GM23248 (cell line): ENCODE results near the gene OTOGL. TPM values are rescaled to one million over a fixed set of nuclear protein-coding genes. Genes with fewer than 3 reads are reported as not detected.

Experiments
- DNase-seq: peaks from one replicate; pipeline ENCODE4 v3.0.0-alpha.2; 2015
- H2AFZ ChIP-seq: fragments of 200-600 bp; sonication (generic); 2 replicates; pipeline ENCODE4 v1.6.1; 2016; ENCODE audit warnings: antibody characterized with exemption
- H3F3A ChIP-seq: fragments of 200-600 bp; sonication (generic); 2 replicates; pipeline ENCODE4 v1.6.1; 2016; ENCODE audit warnings: mild to moderate bottlenecking, antibody characterized with exemption, mixed run types; ENCODE audit not compliant: insufficient read depth
- H3K27ac ChIP-seq: fragments of 200-600 bp; sonication (generic); 2 replicates; pipeline ENCODE4 v1.5.1; 2016; ENCODE audit warnings: mild to moderate bottlenecking
- H3K27me3 ChIP-seq: fragments of 200-600 bp; sonication (generic); replicated peaks from 2 replicates; pipeline ENCODE4 v1.6.1; 2016; ENCODE audit warnings: mild to moderate bottlenecking; ENCODE audit not compliant: insufficient read depth
- H3K36me3 ChIP-seq: fragments of 200-600 bp; sonication (generic); 2 replicates; pipeline ENCODE4 v1.6.1; 2016; ENCODE audit warnings: low read depth, mild to moderate bottlenecking
- H3K4me1 ChIP-seq: fragments of 200-600 bp; sonication (generic); 2 replicates; pipeline ENCODE4 v1.6.1; 2016; ENCODE audit warnings: mild to moderate bottlenecking; ENCODE audit not compliant: insufficient read depth
- H3K4me2 ChIP-seq: fragments of 200-600 bp; sonication (generic); one replicate; pipeline ENCODE4 v1.6.1; 2016; ENCODE audit warnings: mild to moderate bottlenecking; ENCODE audit not compliant: unreplicated experiment
- H3K4me3 ChIP-seq: fragments of 200-600 bp; sonication (generic); 2 replicates; pipeline ENCODE4 v1.5.1; 2016; ENCODE audit warnings: mild to moderate bottlenecking
- H3K79me2 ChIP-seq: fragments of 200-600 bp; sonication (generic); 2 replicates; pipeline ENCODE4 v1.6.1; 2016; ENCODE audit warnings: mild to moderate bottlenecking; ENCODE audit not compliant: insufficient read depth
- H3K9ac ChIP-seq: fragments of 200-600 bp; sonication (generic); 2 replicates; pipeline ENCODE4 v1.6.1; 2016; ENCODE audit warnings: mild to moderate bottlenecking
- H3K9me2 ChIP-seq: fragments of 200-600 bp; sonication (generic); 2 replicates; pipeline ENCODE4 v1.6.1; 2016; ENCODE audit warnings: mixed run types, mild to moderate bottlenecking, moderate library complexity; ENCODE audit not compliant: insufficient read depth
- H3K9me3 ChIP-seq: fragments of 200-600 bp; sonication (generic); one replicate; pipeline ENCODE4 v1.6.1; 2017; ENCODE audit warnings: low read depth
- H4K20me1 ChIP-seq: fragments of 200-600 bp; sonication (generic); 2 replicates; pipeline ENCODE4 v1.6.0; 2016; ENCODE audit not compliant: insufficient read depth
- EZH2 ChIP-seq: fragments of 200-600 bp; sonication (generic); IDR thresholded peaks from 2 replicates; pipeline ENCODE4 v1.6.1; 2018; ENCODE audit warnings: antibody characterized with exemption, mild to moderate bottlenecking; ENCODE audit not compliant: insufficient read depth, poor library complexity, severe bottlenecking
- EZH2phosphoT487 ChIP-seq: fragments of 200-600 bp; sonication (generic); IDR thresholded peaks from 2 replicates; pipeline ENCODE4 v1.6.1; 2018; ENCODE audit warnings: antibody characterized with exemption, moderate library complexity, mild to moderate bottlenecking, low read depth; ENCODE audit not compliant: insufficient read depth
- WGBS, 2 experiments: methylation state at CpG; one replicate each; pipeline ENCODE4 v1.1.6; 2015 to 2017; ENCODE audit warnings: low lambda C conversion rate in 2 of 2, low coverage in 1 of 2; ENCODE audit errors: missing lambda C conversion rate in 2 of 2; 5-methylcytosine and 5-hydroxymethylcytosine counted together
- in situ Hi-C: fragments of 300-500 bp; cut with MboI; formaldehyde crosslinking; loops from 2 replicates; pipeline ENCODE4 v1.15.0; 2020
- polyA plus RNA-seq: library from polyadenylated mRNA; unstranded; fragments of >200 nt; fragmentation: Nextera tagmentation; extraction: Ambion mirVana; gene quantifications from 2 replicates; pipeline ENCODE4 v1.2.1, GENCODE V29; 2016
- small RNA-seq: library from RNA; depleted of rRNA; stranded (forward); fragments of <200 nt; gene quantifications from one replicate; pipeline ENCODE3, GENCODE V24; 2014; ENCODE audit warnings: low read depth, low replicate concordance
- total RNA-seq: library from RNA; depleted of rRNA; stranded (reverse); fragments of >200 nt; shearing (Covaris generic); gene quantifications from 2 replicates; pipeline ENCODE4 v1.2.3, GENCODE V29; 2014; rRNA removed

The OTOGL gene
- total and polyA plus RNA-seq, 2 experiments from 2014 or later = under 0.01 to 0.09 TPM

- 81 to 82% methylated on average over 3 of the region's 3 CpGs for WGBS, 2 experiments
- Histone ChIP-seq H3K9ac (no peak overlapping the region), H2AFZ (0 out of 2 replicates have a peak overlapping the region, but pooled peaks have one; percentile 6), H3K4me1 (no peaks in the 10 kb centered on the region), H3K4me2 (no peak overlapping the region), H3K27ac (no peak overlapping the region), H3K9me3 (no peaks in the 10 kb centered on the region), H3K36me3 (no peaks in the 10 kb centered on the region), H3K27me3 (no peaks in the 10 kb centered on the region), H3F3A (no peaks in the 10 kb centered on the region), H3K79me2 (no peaks in the 10 kb centered on the region), H3K9me2 (no peaks in the 10 kb centered on the region), H3K4me3 (no peak overlapping the region), H4K20me1 (no peaks in the 10 kb centered on the region)
- in situ Hi-C loops = loop anchor here (5.0 to 25.0 kb wide), 2 partner anchors 349 to 524 kb away; partner anchors contain the start of gene LIN7A
- no peak for TF ChIP-seq EZH2
- no peak for TF ChIP-seq EZH2phosphoT487
- DNase-seq = no peak
Measured at GRCh38 chr12:80413462-80413861, 314.1 kb downstream of the OTOGL start.

GRCh38 chr12:80415466-80415865, 316.1 kb downstream of the OTOGL start:
- H3K4me3 ChIP-seq = no peak overlapping the region
- no peaks in the 10 kb centered on the region for H4K20me1 ChIP-seq
- H3K36me3 ChIP-seq = no peaks in the 10 kb centered on the region
- H3K4me2 ChIP-seq = no peak overlapping the region
- DNase-seq = no peak
- TF ChIP-seq EZH2phosphoT487 = no peak
- no peak for TF ChIP-seq EZH2
- no peaks in the 10 kb centered on the region for H3K27me3 ChIP-seq
- H2AFZ ChIP-seq = no peak overlapping the region
- no peaks in the 10 kb centered on the region for H3K9me2 ChIP-seq
- H3F3A ChIP-seq = no peaks in the 10 kb centered on the region
- no peaks in the 10 kb centered on the region for H3K9me3 ChIP-seq
- 96 to 100% methylated on average over 1 of the region's 1 CpG for WGBS, 2 experiments
- H3K4me1 ChIP-seq = 0 out of 2 replicates have a peak, but pooled peaks cover 3% of the 10 kb centered on the region
- in situ Hi-C loops = loop anchor here (25.0 kb wide), 1 partner anchor 522 kb away; the partner anchor contains the start of gene LIN7A
- no peak overlapping the region for H3K27ac ChIP-seq
- H3K9ac ChIP-seq = no peak overlapping the region
- H3K79me2 ChIP-seq = no peaks in the 10 kb centered on the region

- no peak overlapping the region for H3K4me3 ChIP-seq
- H2AFZ ChIP-seq = peak overlapping the region; percentile 52; the same call in 1 of the 2 replicates
- no peaks in the 10 kb centered on the region for H3K27me3 ChIP-seq
- H3F3A ChIP-seq = no peaks in the 10 kb centered on the region
- H3K9ac ChIP-seq = no peak overlapping the region
- no peaks in the 10 kb centered on the region for H4K20me1 ChIP-seq
- no peaks in the 10 kb centered on the region for H3K79me2 ChIP-seq
- no peak overlapping the region for H3K4me2 ChIP-seq
- no peaks in the 10 kb centered on the region for H3K9me3 ChIP-seq
- in situ Hi-C loops = loop anchor here (25.0 kb wide), 1 partner anchor 518 kb away; the partner anchor contains the start of gene LIN7A
- 0 out of 2 replicates have a peak, but pooled peaks cover 3% of the 10 kb centered on the region for H3K4me1 ChIP-seq
- no peaks in the 10 kb centered on the region for H3K9me2 ChIP-seq
- TF ChIP-seq EZH2phosphoT487 = no peak
- TF ChIP-seq EZH2 = no peak
- H3K36me3 ChIP-seq = no peaks in the 10 kb centered on the region
- no peak overlapping the region for H3K27ac ChIP-seq
- DNase-seq = peak; percentile 14
Measured at GRCh38 chr12:80419644-80420043, 320.3 kb downstream of the OTOGL start.

- no peaks in the 10 kb centered on the region for H3K27me3 ChIP-seq
- DNase-seq = no peak
- no peaks in the 10 kb centered on the region for H3K9me3 ChIP-seq
- no peaks in the 10 kb centered on the region for H3F3A ChIP-seq
- H3K9ac ChIP-seq = no peak overlapping the region
- in situ Hi-C loops = loop anchor here (25.0 kb wide), 1 partner anchor 517 kb away; the partner anchor contains the start of gene LIN7A
- H3K79me2 ChIP-seq = no peaks in the 10 kb centered on the region
- H3K36me3 ChIP-seq = no peaks in the 10 kb centered on the region
- H2AFZ ChIP-seq = peak overlapping the region; percentile 52; the same call in 1 of the 2 replicates
- H3K4me1 ChIP-seq = 0 out of 2 replicates have a peak, but pooled peaks cover 3% of the 10 kb centered on the region
- H3K4me2 ChIP-seq = no peak overlapping the region
- no peaks in the 10 kb centered on the region for H4K20me1 ChIP-seq
- TF ChIP-seq EZH2phosphoT487 (no peak), EZH2 (no peak)
- no peaks in the 10 kb centered on the region for H3K9me2 ChIP-seq
- H3K4me3 ChIP-seq = no peak overlapping the region
- H3K27ac ChIP-seq = no peak overlapping the region
Measured at GRCh38 chr12:80420075-80420474, 320.7 kb downstream of the OTOGL start.

GRCh38 chr12:80422550-80422949, 323.2 kb downstream of the OTOGL start:
- H3K4me2 ChIP-seq = no peak overlapping the region
- no peaks in the 10 kb centered on the region for H3K9me2 ChIP-seq
- no peaks in the 10 kb centered on the region for H4K20me1 ChIP-seq
- H3K4me1 ChIP-seq = 0 out of 2 replicates have a peak, but pooled peaks cover 3% of the 10 kb centered on the region
- 32 to 36% methylated on average over 2 of the region's 2 CpGs for WGBS, 2 experiments
- no peak overlapping the region for H3K4me3 ChIP-seq
- H3K9ac ChIP-seq = no peak overlapping the region
- no peaks in the 10 kb centered on the region for H3K36me3 ChIP-seq
- H3K27ac ChIP-seq = no peak overlapping the region
- no peaks in the 10 kb centered on the region for H3K79me2 ChIP-seq
- TF ChIP-seq EZH2 (no peak), EZH2phosphoT487 (no peak)
- no peaks in the 10 kb centered on the region for H3F3A ChIP-seq
- no peak for DNase-seq
- no peak overlapping the region for H2AFZ ChIP-seq
- H3K27me3 ChIP-seq = no peaks in the 10 kb centered on the region
- no peaks in the 10 kb centered on the region for H3K9me3 ChIP-seq
- in situ Hi-C loops = loop anchor here (25.0 kb wide), 1 partner anchor 515 kb away; the partner anchor contains the start of gene LIN7A

Small RNA genes within 50 kb of the gene (small RNA-seq; reads per million reads assigned to genes)
- gene RN7SKP261 = not detected
- not detected for gene RNU7-106P

Other genes starting within 250 kb of the OTOGL start
- 88.8 and 91.1 TPM in 2 replicates for gene PPP1R12A, start 164.4 kb upstream of the OTOGL start, total RNA-seq
- 129 and 144 TPM in 2 replicates for gene PPP1R12A, start 164.4 kb upstream of the OTOGL start, polyA plus RNA-seq